HG03378 (cell line): Measurements from ENCODE around the gene ANKRD18A.
"Not testable (repeated sequence)": the region's sequence is repeated elsewhere in the genome, so short reads cannot be mapped to it uniquely, and the experiment has no call there.

ENCODE experiments used
- ATAC-seq: cut with Tn5 transposase; IDR thresholded peaks from one replicate; pipeline ENCODE4 v1.9.1; 2021; ENCODE audit warnings: mild to moderate bottlenecking, moderate library complexity; ENCODE audit not compliant: unreplicated experiment

Gene ANKRD18A

DNA sequence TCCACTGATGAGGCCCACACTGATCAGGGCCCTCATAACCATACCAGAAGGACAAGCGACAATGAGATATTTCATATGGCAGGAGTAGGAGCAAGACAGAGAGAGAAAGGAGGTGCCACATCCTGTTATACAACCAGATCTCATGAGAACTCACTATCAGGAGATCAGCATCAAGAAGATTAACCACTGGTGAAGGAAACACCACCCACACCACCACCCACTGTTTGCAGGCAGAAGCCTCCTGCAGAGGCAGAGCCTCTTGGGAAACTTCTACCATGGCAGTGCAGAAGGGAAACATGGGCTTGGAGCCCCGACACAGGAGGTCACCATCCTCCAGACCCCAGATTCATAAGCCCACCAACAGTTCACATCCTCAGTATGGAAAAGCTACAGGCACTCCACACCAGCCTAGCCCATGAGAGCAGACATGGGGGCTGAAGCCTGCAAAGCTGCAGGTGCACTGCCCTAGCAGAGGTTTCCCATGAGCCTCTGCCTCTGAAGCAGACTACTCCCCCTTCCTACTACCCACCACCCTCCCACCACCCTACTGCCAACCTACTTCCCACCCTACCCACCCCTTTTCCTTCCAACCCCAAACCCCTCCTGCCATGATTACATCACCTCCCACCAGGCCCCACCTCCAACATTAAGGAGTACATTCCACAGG, 73.8 kb downstream of the ANKRD18A start:
- ATAC-seq: not testable (repeated sequence)

DNA sequence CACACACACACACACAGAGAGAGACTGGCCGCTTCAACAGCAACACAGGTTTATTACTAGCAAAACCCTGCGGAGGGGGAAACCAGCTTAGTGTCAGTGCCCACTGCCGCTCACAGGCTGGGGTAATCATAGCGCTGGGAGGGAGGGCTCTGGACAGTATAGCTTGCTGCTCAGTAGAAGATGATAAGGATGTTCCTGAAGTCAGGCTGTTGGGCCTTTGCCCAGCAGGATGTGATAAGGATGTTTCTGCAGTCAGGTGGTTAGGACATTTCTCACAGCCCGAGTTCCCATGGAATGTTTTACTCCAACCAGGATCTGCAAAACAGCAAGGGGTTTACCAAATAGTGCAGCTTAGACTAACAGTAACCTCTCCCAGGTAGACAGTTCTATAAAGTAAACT, 79.9 kb downstream of the ANKRD18A start:
- not testable (repeated sequence) for ATAC-seq

DNA sequence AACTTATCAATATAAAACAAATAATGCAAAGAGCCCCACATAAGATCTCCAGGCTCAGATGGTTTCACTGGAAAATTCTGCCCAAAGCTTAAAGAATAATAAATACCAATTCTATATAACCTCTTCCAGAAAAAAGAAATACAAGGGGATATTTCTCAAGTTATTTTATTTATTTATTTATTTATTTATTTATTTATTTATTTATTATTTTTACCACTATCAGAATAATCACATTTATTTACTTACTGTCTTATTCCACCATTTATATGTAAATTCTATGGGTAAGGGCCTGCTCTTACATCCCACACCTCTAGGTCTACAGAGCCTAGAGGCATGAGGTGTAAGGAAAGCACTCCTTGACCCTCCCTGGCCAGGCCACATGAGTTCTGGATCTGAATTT, 91.1 kb downstream of the ANKRD18A start:
- no peak for ATAC-seq

DNA sequence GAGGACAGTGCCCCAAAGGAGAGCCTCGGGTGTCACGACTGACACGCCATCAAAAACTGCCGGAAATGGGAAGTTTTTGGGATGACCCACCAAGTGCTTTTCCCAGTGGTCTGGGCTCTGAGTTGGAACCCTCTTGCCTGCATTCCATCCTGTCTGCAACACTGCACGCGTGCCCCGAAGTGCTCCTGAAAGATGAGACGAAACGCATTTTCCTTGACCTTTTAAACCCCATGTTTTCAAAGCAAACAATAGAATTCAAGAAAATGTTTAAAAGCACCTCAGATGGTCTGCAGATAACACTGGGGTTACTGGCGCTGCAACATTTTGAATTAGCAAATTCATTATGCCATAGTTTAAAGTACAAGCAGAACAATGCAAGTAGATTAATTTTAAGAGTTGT, 92.9 kb downstream of the ANKRD18A start:
- no peak for ATAC-seq

DNA sequence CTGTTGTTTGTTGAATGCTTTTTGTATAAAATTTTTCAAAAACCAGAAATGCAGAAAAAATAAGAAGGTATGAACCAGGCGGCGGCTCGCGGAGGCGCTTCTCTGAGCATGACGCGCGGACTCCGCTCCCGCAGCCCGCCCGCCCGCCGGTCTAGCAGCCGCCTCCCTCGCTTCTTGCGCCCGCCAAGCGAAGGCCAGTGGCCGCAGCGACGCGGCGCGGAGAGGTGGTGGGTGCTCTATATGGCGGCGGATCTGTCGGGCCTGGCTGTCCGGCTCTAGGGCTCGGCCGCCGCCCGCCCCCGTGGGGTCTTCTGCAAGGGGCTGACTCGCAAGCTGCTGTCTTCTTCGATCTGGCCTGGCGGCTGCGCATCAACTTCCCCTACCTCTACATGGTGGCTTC, 93.8 kb downstream of the ANKRD18A start:
- ATAC-seq: no peak

DNA sequence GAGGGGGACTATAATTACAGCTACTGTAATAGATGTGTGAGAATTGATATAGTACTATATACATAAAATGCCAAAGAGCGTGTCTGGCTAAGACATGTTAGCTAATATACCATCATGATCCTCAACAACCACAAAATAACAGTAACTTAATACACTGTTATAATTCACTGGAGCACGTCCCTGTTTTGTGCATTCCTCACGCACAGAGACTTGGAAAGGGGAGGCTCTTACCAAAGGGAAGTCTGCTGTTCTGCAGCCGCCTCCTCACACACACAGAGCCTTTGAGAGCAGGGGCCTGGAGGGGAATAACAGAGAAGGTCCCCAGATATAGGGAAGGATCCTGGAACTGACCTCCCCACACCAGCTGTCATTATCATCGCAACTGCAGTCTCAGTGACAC, 97.3 kb downstream of the ANKRD18A start:
- ATAC-seq: no peak

DNA sequence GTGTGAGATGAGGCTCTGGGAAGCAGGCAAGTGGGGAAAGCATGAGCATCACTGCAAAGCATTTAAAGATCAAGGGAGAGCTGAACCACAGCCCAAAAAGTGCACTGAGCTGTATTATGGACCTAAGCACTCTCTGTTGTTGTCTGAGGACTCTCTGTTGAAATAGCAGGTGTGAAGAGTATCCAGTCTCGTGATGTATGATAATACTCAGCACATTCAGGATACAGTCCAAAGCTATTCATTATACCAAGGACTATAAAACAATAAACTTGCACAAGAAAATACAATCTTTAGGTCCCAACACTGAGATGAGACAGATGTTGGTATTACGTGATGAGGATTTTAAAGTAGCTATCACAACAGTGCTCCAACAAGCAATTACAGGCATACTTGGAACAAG, 98.6 kb downstream of the ANKRD18A start:
- ATAC-seq: no peak
